Uterus (tissue), 2 donors: ENCODE results near the gene SH3BP2.

Experiments used
- POLR2A ChIP-seq, 2 donors: fragments of 450-650 bp; IDR thresholded peaks; one replicate each; pipeline ENCODE4 v1.6.1; 2016; ENCODE audit warnings: antibody characterized with exemption in 2 of 2, mild to moderate bottlenecking in 1 of 2, moderate library complexity in 1 of 2
- TF ChIP-seq, protein P1 (sequence below), 4 experiments: fragments of 200-600 bp in 2 of 4; fragments of 450-650 bp in 2 of 4; sonication (generic) in 2 of 4; IDR thresholded peaks; one replicate each; pipeline ENCODE4 v1.5.1; 2016 to 2019; ENCODE audit warnings: antibody characterized with exemption in 4 of 4, mild to moderate bottlenecking in 2 of 4, moderate library complexity in 1 of 4

DNA sequence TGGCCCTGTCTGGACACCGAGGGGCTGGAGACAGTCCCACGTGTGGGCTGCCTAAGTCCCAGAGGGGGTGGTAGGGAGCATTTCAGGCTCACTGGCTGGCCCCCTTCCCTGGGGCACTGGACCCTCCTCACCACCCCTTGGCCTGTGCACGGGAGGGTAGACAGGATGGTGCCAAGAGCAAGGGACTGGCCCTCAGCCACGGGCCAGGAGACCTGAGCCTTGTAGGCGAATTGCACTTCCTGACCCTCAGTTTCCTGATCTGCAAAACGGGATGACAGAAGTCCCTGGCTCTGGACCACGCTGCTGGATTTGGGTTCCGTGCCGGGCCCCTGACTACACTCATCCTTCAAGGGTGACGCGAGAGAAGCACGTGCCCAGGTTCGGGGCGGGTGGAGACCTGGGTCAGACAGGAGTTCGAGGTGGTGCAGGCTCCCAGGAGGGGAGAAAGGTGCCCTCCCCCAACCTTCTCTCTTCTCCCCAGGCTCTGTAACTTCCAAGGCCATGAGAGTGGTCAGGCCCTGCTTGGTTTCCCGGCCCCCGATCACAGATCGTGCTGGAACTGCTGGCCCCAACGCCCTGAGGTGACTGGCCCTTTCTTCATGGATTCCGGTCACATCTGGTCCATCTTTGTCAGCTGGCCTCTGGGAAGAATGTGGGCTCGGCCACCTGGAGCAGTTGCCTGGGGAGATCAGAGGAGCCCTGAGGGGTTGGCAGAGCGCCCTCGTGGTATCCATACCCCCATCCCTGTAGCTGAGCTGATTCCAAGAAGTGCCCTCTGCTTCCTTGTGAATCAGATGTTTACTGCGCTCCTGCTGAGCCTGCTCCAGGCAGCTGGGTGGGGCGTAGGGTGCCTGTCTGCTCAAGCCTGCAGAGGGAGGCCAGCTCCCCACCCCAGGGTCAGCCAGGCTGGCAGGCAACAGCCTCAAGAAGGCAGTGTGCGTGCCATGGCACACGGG is 3.3 kb downstream of the SH3BP2 start:
- TF ChIP-seq, protein P1, sequence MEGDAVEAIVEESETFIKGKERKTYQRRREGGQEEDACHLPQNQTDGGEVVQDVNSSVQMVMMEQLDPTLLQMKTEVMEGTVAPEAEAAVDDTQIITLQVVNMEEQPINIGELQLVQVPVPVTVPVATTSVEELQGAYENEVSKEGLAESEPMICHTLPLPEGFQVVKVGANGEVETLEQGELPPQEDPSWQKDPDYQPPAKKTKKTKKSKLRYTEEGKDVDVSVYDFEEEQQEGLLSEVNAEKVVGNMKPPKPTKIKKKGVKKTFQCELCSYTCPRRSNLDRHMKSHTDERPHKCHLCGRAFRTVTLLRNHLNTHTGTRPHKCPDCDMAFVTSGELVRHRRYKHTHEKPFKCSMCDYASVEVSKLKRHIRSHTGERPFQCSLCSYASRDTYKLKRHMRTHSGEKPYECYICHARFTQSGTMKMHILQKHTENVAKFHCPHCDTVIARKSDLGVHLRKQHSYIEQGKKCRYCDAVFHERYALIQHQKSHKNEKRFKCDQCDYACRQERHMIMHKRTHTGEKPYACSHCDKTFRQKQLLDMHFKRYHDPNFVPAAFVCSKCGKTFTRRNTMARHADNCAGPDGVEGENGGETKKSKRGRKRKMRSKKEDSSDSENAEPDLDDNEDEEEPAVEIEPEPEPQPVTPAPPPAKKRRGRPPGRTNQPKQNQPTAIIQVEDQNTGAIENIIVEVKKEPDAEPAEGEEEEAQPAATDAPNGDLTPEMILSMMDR (IDR thresholded peaks at IDR 0.05): no peak
- no peak for TF ChIP-seq POLR2A (IDR thresholded peaks at IDR 0.05)
